Measurements from ENCODE around the gene GPRASP3.

- TF ChIP-seq YY1 (IDR thresholded peaks at IDR 0.05; ENCODE audit: insufficient read depth, insufficient read length) (no peak), SUZ12 (IDR thresholded peaks at IDR 0.05; ENCODE audit: extremely low read depth, insufficient read depth, insufficient read length) (no peak)
Measured at GRCh38 chrX:102712981-102713625, 7.4 kb upstream of the GPRASP3 start.
